GM18951 (cell line): ENCODE measurements around the gene NEUROD1.

Source experiments
- POLR2A ChIP-seq: IDR thresholded peaks from 4 replicates; pipeline ENCODE4 v1.6.1; 2011; ENCODE audit warnings: mild to moderate bottlenecking; ENCODE audit not compliant: insufficient read length, insufficient read depth; ENCODE audit errors: extremely low read depth
- in situ Hi-C: fragments of 300-500 bp; cut with MboI; formaldehyde crosslinking; loops from one replicate; pipeline ENCODE4 v1.12.0; 2022; ENCODE audit warnings: low sequenced_read_pairs, mixed read lengths, inconsistent platforms; ENCODE audit not compliant: unreplicated experiment

The NEUROD1 gene

DNA sequence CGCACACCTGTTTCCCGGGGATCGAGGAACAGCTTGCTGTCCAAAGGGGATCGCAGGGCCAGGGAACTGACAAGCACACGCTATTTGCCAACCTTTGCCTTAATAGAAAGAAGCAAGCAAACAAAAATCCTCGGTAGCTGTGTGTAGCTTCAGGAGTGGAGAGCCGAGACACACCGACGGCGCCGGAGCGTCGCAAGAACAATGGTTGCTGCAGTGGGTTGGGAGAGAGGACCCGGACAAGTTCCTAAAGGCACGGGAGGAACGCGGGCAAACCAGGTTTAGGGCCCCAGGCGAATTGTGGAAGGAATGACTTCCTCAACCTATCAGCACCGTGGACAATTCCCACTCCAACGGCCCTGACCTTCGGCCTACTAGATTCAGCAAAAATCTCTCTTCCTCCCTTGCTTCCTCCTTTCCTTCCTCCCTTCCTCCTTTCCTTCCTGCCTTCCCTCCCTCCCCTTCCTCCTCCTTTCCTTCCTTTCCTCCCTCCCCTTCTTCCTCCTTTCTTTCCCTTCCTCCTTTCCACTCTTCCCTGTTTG is 4.9 kb upstream of the NEUROD1 start:
- no peak for TF ChIP-seq POLR2A

DNA sequence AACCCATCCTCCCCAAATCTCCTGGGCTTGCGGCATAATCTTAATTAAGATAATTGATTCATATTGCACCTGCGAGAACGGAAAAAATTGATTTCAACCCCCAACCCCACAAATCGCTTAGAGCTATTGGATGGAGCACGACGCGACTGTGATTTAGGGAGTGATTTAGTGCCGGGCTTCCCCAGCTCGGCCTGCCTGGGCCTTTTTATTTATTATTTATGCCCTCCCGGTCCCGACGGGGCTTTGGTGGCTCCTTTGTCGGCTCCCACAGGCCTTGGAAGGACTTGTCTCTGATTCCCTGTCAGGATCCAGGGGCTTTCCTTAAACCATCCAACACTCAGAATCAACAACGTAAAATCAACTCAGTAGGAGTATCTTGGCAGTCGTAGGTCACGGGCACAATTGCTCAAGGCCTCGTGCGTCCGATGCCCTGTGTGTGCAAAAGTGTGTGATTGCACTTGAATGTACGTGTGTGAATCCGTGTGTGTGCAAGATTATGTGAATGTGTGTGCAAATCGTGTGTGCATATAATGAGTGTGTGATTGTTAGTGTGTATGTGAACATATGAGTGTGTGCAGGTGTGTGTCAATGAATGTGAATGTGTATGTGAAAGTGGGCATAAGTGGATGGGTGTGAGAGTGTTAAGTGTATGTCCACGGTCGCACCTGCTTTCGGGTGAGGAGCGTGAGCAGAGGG is 4.3 kb upstream of the NEUROD1 start:
- TF ChIP-seq POLR2A: no peak
- in situ Hi-C loops: loop anchor here (10.0 kb wide), 1 partner anchor 110 kb away; no protein-coding TSS in a partner anchor

More for the DNA sequence above, 4.9 kb upstream of the NEUROD1 start:
- in situ Hi-C loops: loop anchor here (10.0 kb wide), 1 partner anchor 110 kb away; no protein-coding TSS in a partner anchor

DNA sequence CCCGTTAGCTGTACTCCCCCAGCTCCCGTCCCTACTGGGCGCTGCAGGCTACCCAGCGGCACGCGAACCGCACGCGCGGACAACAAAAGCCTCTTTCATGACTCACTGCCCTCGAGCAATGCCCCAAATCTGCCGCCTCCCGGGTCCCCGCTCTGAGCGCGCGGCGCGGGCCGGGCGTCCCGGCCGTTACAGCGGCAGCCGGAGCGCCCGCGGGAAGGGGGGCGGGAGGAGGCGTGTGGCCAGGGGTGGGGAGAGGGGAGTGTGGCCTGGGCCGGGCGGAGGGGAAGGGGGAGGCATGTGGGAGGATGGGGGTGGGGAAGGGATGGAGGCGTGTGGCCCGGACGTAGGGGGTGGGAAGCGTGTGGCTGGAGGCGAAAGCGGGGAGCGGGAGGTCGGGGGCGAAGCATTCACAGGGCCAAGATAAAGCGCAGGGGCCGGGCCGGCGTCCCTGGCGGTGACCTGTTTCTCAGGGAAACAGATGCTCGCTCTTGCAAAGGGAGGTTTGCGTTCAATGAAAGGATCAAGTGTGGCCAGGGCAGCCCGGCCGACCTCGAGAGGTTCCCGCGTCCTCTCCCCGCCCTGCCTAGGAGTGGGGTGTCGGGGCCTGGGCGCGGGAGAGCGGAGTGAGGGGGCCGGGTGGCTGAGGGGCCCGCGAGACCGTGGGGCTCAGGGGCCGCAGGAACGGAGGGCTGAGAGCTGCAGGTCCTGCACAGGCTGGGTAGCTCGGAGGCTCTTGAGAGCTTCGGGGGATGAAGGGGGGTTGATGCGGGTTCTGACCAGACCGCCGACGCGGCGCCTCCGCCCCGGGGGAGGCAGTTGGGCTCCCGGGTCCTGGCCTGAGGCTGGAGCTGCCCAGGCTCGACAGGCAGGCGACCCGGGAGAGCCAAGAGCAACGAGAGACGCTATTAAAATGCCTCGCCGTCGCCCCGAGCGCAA is 3.5 kb upstream of the NEUROD1 start:
- in situ Hi-C loops: loop anchor here (10.0 kb wide), 1 partner anchor 109 kb away; no protein-coding TSS in a partner anchor
- no peak for TF ChIP-seq POLR2A

DNA sequence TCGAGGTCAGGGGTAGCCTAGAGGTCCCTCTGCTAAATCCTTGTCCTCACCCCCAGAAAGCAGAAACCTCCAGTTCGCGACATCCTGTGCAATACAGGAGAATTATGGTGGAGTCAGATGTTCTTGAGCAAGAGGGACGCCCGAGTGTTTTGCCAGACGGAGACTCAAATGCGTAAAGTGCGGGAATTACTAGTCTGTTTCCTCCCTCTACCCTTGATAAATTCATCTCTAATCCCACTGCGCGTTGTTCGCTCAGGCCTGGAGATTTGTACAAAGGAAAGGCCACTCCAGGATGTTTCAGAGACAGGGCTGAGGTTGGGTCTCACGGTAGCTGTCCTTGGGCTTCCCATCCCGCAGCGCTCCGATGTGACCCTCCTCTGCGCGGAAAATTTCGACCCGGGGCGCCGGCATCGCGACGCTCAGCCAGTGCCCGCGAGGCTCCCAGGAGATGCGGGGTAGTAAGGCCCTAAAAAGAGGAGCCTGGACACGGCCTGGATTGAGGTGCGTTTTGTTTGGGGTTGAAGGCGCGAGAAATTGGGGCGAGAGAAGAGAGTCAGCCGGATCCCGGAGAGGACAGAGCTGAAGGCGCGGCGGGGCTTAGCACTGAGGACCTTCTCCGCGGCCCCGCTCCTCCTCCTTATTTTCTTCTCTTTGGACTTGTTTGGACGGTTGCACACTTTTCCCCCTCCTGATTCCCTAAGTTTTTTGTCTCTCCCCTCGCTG is 2.6 kb upstream of the NEUROD1 start:
- in situ Hi-C loops: loop anchor here (10.0 kb wide), 1 partner anchor 108 kb away; no protein-coding TSS in a partner anchor
- TF ChIP-seq POLR2A: no peak

DNA sequence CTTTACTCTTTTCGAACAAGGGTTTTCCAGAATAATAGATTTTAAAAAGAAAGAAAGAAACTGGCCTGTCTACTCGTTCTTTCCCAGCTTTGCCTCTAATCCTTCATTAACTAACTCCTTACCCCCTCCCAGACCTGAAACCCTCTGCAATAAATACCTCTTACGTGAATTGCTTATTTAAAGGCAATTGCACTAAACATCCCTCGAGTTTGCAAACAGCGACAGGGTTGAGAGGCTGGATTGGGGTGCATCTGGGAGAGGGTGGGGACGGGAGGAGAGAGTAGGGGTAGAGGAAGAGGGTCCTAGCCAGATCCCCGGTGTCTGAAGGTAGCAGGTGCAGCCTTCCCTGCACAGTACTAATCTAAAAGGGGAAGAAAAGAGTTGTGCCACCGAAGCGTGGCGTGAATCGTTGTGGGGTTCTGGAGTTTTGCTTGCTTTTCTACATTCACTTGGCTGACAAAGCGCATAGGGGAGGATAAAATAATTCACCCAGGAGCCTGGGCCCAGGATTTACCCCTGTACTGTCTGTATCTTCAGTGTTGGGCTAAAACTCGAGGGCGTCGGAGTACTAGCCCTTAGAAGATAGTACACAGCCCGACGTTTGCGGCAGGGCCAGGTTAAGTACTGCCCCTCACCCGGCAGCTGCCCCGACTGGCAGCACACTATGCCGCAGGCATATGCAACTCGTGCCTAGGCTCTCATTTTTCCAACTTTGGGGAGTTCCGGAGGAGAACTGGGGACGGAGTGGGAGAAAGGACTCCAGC is 1.9 kb upstream of the NEUROD1 start:
- no peak for TF ChIP-seq POLR2A
- in situ Hi-C loops: loop anchor here (10.0 kb wide), 1 partner anchor 107 kb away; no protein-coding TSS in a partner anchor

DNA sequence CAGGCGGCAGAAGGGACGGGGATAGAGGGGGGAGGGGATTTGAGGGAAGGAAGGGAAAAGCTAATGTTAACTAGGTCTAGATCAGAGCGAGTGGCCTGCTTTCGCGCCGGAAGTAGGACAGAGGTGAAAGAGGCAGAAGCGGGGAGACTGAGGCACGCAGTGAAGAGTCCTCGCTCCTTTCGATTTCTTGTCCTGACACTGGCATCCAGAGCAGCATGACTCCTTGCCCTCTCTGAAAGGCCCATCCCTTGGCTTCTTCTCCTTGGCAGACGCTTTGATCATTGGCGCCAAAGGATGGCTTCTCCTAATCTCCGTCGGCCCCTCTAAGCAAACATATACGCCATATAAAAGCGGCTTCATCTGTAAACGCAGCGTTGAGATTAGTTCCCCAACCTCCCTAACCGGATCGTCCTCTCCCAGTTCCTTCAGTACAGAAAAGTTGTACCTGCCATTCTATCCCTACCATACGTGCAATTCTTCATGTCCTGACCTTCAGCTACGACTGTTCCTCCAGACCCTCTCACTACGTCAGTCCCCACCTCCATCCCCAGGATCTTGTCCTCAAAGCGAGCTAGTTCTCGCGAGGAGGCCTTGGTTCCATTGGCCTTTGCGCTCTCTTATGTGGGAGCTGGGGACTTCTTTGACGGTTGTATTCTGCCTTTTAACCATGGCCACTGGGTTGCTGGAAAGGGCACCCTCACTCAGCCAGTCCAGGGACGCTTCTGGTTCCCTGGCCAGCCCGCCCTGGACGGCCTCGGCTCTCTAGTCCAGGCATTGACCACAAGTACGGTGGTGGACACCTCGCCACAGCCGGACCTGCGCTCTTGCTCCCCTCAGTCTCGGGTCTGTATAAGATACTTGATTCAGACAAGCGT is 857 bp upstream of the NEUROD1 start:
- in situ Hi-C loops: loop anchor here (10.0 kb wide), 1 partner anchor 106 kb away; no protein-coding TSS in a partner anchor

DNA sequence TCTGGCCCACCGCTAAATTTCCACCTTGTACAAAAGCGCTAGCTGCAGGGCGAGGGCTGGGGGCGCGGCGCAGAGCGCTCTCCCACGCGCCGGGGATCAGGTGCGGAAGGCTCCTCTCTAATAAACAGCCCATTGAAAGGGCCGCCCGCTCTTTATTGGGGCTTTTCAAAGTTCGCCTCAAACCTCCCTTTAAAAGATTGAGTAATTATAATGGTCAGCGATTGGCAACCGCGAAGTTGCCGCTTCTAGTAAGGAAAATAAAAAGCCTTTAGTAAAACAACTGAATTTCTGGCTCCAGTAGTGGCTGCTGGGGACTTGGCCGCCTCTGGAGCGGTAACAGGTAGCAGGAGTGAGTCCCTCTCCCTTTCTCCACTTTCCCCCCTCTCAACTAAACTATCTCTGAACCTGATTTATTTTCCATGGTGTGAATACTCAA is 755 bp downstream of the NEUROD1 start:
- TF ChIP-seq POLR2A: no peak
- in situ Hi-C loops: no loop called here

More for the DNA sequence above, 857 bp upstream of the NEUROD1 start:
- no peak for TF ChIP-seq POLR2A

DNA sequence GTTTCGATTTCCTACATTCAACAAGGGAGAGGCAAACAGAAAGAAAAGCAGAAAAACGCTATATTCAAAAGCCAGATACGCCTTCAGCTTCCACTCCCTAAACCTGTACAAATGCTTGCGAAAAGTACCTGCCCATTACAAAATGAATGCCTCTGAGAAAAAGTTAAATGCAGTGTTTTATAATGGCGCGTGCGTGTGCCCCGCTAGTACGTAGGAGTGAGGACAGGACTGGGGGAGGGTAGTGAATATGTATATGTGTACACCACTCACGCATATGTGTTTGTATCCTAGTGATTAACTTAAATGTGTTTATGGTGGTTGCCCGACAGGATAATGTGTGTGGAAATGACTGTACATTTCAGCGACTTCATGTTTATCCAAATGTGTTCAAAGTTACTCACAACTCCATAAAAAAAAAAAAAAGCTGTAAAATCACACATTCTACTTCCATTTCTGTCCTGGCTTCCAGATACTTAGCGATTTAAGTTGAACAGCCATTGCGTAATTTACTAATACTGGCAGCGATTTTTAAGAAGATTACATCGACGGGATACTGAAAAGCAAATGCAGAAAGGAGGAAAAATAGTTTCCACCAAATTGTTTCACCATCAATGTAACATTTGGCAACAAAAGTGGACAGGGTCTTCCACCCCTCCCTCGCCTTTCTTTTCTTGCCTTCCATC is 1.3 kb downstream of the NEUROD1 start:
- in situ Hi-C loops: no loop called here
- TF ChIP-seq POLR2A: no peak

DNA sequence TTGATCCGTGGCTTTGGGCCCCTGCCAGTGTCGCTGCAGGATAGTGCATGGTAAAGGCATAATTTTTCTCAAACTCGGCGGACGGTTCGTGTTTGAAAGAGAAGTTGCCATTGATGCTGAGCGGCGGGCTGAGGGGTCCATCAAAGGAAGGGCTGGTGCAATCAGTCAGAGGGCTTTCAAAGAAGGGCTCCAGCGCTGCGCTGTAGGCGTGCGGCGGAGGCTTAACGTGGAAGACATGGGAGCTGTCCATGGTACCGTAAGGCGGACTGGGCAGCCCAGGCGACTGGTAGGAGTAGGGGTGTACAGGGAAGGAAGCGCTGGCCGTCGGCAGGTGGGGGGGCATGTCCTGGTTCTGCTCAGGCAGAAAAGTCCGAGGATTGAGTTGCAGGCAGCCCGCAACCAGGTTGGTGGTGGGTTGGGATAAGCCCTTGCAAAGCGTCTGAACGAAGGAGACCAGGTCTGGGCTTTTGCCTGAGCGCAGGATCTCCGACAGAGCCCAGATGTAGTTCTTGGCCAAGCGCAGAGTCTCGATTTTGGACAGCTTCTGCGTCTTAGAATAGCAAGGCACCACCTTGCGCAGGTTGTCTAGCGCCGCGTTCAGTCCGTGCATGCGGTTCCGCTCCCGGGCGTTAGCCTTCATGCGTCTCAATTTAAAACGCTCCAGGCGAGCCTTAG is 2.3 kb downstream of the NEUROD1 start:
- in situ Hi-C loops: no loop called here
- TF ChIP-seq POLR2A: no peak

DNA sequence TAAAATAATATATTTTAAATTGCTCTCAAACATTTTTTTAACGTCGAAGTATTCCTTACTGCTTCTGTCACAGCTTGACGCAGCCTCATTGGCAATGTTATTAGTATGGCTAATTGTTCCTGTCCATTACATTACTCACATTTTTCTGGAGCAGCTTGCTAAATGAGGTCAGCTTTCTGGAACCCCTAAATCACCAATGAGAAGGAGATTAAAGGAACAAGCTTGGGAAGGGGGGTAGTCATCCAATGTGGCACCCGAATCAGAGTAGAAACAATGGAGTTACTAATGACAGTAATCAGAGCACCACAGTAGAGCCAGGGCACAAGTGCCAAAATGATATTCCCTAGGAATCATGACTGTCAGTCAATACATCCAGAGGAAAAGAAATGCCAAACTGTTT is 5.1 kb downstream of the NEUROD1 start:
- no peak for TF ChIP-seq POLR2A
- in situ Hi-C loops: no loop called here
